ENCODE data around the gene TIMM23. TPM values are rescaled to one million over a fixed set of nuclear protein-coding genes. Genes with fewer than 3 reads are reported as not detected.
"Not testable (repeated sequence)": the region's sequence is repeated elsewhere in the genome, so short reads cannot be mapped to it uniquely, and the experiment has no call there.

The TIMM23 gene
- total RNA-seq, 6 experiments from 2014 or later = 89.2 to 99.3 (median 96.4) TPM

DNA sequence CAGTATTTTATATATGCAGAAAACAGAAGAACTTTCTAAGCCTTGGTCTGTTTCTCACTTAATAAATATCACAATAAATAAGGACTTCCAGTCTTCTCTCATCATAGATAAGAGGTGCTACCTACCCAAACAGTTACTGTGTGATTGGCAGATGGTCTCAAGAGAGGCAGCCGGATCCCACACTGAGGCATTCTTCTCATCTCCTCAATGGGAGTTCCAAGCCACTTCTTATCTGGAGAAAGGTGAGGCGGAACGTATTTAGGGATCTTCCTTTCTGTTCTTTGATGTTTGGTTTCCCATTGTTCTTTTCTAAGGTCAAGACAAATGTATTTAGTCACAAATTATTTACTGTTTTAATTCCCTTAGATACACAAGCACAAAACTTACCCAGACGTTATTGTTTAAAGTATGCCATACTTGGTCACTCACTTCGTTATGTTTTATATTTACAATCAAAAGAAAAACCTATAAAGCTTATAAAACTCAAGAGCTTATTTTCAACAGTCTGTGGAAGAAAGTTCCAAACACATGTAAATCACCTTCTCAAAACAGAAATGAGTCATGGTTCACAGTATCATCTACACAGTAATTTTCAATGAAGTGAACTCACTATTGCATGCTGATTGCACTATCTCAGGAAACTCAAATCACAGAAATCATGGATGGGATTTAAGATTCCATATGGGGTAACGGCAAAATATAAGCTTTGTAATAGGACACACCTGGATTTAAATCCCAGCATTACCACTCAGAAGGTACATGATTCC is 9.4 kb upstream of the TIMM23 start:
- not testable (repeated sequence) for DNase-seq; H3K36me3 Mint-ChIP-seq (ENCODE audit: low read depth); H3K27ac Mint-ChIP-seq; H3K27me3 Mint-ChIP-seq (ENCODE audit: insufficient read depth); H3K4me3 Mint-ChIP-seq; H3K9me3 Mint-ChIP-seq; H3K4me1 Mint-ChIP-seq (ENCODE audit: low read depth)

DNA sequence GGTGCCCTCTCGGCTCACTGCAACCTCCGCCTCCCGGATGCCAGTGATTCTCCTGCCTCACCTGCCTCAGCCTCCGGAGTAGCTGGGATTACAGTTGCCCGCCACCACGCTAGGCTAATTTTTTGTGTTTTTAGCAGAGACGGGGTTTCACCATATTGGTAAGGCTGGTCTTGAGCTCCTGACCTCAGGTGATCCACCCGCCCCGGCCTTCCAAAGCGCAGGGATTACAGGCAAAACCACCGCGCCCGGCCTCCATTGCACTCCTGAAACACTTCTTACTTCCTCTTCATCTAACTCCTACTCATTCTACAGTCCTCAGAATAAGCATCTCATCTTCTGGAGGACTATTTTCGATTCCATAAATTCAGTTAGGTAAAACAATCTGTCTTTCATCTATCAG is 1.3 kb upstream of the TIMM23 start:
- Mint-ChIP-seq H3K27ac (peak overlapping the region; percentile 93), H3K4me3 (peak overlapping the region; percentile 100), H3K4me1 (ENCODE audit: low read depth) (peaks cover 47% of the 10 kb centered on the region)
- DNase-seq; H3K9me3 Mint-ChIP-seq; H3K27me3 Mint-ChIP-seq (ENCODE audit: insufficient read depth); H3K36me3 Mint-ChIP-seq (ENCODE audit: low read depth): not testable (repeated sequence)

DNA sequence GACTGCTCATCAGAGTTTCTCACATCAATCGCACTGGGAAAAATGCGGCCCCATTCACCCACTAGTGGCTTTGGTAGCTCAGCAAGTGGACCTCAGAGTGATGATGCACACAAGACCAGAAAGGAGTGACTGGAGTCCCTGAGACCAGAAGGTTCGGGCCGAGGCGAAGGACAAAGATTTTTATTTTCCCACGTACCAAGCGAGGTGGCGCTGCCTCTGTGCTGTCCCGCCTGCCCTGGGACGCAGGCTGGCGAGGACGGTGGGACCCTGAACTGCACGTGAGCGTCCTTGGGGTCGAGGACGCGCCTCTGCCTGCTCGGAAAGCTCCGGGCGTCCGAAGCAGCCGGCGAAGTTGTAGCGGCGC is 565 bp upstream of the TIMM23 start:
- peak; percentile 4 for DNase-seq
- Mint-ChIP-seq H3K27ac (peak overlapping the region; percentile 93), H3K4me1 (ENCODE audit: low read depth) (peaks cover 41% of the 10 kb centered on the region), H3K4me3 (peak overlapping the region; percentile 100)
- H3K27me3 Mint-ChIP-seq (ENCODE audit: insufficient read depth); H3K36me3 Mint-ChIP-seq (ENCODE audit: low read depth); H3K9me3 Mint-ChIP-seq: not testable (repeated sequence)
- TF ChIP-seq, protein P1, sequence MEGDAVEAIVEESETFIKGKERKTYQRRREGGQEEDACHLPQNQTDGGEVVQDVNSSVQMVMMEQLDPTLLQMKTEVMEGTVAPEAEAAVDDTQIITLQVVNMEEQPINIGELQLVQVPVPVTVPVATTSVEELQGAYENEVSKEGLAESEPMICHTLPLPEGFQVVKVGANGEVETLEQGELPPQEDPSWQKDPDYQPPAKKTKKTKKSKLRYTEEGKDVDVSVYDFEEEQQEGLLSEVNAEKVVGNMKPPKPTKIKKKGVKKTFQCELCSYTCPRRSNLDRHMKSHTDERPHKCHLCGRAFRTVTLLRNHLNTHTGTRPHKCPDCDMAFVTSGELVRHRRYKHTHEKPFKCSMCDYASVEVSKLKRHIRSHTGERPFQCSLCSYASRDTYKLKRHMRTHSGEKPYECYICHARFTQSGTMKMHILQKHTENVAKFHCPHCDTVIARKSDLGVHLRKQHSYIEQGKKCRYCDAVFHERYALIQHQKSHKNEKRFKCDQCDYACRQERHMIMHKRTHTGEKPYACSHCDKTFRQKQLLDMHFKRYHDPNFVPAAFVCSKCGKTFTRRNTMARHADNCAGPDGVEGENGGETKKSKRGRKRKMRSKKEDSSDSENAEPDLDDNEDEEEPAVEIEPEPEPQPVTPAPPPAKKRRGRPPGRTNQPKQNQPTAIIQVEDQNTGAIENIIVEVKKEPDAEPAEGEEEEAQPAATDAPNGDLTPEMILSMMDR (IDR thresholded peaks at IDR 0.05) = peak; percentile 35

DNA sequence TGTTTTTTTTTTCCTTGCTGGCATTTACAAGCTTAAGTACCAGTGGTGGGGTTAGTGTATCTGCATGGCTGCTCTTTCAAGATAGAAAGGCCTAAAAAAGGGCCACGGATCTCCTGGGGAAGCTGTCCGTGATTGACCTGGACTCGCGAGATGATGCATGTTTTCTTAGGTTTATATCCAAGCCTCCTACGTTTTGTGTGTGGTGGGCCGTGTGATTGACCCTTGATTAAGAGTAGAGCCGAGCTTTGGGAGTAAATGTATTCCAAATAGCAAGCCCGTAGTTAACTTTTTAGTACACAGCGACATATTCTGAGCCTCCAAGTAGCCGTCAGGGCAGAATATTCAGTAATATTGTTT is 502 bp downstream of the TIMM23 start:
- not testable (repeated sequence) for H3K9me3 Mint-ChIP-seq, DNase-seq

DNA sequence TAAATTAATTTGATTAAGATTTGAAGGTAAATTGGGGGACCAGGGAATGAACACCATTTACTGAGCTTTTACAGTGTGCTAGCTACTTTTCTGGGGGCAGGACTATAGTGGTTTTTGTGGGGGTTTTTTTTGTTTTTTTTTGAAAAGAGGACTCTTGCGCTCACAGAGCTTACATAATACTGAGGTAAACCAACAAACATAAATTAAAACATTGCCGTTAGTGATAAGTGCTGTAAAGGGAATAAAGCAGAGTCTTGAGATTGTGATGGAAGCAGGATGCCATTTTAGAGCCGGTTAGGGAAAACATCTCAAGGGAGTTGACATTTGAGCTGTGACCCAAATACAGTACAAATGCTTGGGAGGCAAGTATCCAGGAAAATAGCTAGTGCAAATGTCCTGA is 1.8 kb downstream of the TIMM23 start:
- not testable (repeated sequence) for H3K9me3 Mint-ChIP-seq; H3K36me3 Mint-ChIP-seq (ENCODE audit: low read depth); H3K27me3 Mint-ChIP-seq (ENCODE audit: insufficient read depth); DNase-seq
- peaks cover 37% of the 10 kb centered on the region for H3K4me1 Mint-ChIP-seq (ENCODE audit: low read depth)
- peak overlapping the region; percentile 6; the same call in 1 of the 2 replicates for H3K27ac Mint-ChIP-seq
- H3K4me3 Mint-ChIP-seq = peak overlapping the region; percentile 100

More for the DNA sequence above, 502 bp downstream of the TIMM23 start:
- peak overlapping the region; percentile 100 for H3K4me3 Mint-ChIP-seq
- not testable (repeated sequence) for H3K27me3 Mint-ChIP-seq (ENCODE audit: insufficient read depth); H3K36me3 Mint-ChIP-seq (ENCODE audit: low read depth)
- H3K4me1 Mint-ChIP-seq (ENCODE audit: low read depth) = peaks cover 37% of the 10 kb centered on the region
- peak overlapping the region; percentile 98 for H3K27ac Mint-ChIP-seq

DNA sequence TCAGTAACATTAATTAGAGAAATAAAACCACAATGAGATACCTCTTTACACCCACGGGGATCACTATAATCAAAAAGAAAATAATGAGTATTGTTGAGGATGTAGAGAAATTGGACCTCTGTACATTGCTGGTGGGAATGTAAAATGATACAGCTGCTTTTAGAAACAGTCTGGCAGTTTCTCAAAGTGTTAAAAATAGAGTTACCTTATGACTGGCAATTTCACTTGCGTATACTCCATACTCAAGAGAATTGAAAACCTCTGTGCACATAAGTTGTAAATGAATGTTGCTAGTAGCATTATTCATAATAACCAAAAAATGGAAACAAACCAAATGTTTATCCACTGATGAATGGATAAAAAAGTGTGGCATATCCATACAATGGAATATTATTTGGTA is 6.3 kb downstream of the TIMM23 start:
- H3K27me3 Mint-ChIP-seq (ENCODE audit: insufficient read depth); H3K36me3 Mint-ChIP-seq (ENCODE audit: low read depth); DNase-seq; H3K4me3 Mint-ChIP-seq; H3K9me3 Mint-ChIP-seq; H3K27ac Mint-ChIP-seq: not testable (repeated sequence)
- peaks cover 12% of the 10 kb centered on the region for H3K4me1 Mint-ChIP-seq (ENCODE audit: low read depth)

DNA sequence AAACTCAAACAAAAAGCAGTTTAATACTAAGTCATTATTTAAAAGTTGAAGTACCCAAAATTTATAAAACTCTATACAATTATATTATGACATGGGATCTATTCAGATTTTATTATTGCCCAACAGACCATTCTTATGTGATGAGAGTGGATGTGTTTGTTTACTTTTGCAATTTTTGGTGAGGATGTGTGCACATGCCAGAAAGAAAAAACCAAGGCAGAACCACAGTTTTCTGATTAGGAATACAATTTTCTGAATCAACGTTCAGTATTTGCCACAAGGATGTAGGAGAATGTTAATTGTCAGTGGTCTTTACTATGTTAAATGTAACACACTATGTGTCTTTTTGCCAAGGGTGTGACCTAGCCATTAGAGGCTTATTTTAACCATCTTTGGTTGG is 9.1 kb downstream of the TIMM23 start:
- H3K9me3 Mint-ChIP-seq; H3K4me1 Mint-ChIP-seq (ENCODE audit: low read depth); H3K27me3 Mint-ChIP-seq (ENCODE audit: insufficient read depth); DNase-seq; H3K36me3 Mint-ChIP-seq (ENCODE audit: low read depth); H3K27ac Mint-ChIP-seq; H3K4me3 Mint-ChIP-seq: not testable (repeated sequence)

DNA sequence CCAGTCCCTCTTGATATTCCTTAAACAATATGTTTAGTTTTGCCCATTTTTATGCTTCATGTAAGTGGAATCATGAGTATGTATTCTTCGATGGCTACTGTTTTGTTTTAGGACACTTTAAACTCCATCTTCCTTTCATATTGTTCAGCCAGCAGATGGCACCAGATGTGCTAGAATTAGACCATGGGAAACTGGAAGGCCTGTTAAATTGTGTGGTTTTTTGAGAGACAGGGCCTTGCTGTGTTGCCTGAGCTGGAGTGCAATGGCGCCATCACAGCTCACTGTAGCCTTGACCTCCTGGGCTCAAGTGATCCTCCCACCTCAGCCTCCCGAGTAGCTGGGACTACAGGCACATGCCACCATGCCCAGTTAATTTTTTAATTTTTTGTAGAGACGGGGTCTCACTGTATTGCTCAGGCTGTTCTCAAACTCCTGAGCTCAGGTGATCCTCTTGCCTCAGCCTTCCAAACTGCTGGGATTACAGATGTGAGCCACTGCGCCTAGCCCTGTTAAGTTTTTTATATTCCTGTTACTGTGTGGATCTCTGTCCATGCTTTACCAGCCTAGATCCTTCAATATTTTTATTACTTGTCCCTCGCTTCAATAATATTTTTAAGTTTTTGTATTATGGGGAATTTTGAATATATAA is 11.4 kb downstream of the TIMM23 start:
- DNase-seq = peak; percentile 69
- not testable (repeated sequence) for H3K27me3 Mint-ChIP-seq (ENCODE audit: insufficient read depth); H3K36me3 Mint-ChIP-seq (ENCODE audit: low read depth); H3K9me3 Mint-ChIP-seq; H3K4me1 Mint-ChIP-seq (ENCODE audit: low read depth); H3K4me3 Mint-ChIP-seq
- peak overlapping the region; percentile 54; the same call in 1 of the 2 replicates for H3K27ac Mint-ChIP-seq
- TF ChIP-seq, protein P1 (IDR thresholded peaks at IDR 0.05) = peak; percentile 67

DNA sequence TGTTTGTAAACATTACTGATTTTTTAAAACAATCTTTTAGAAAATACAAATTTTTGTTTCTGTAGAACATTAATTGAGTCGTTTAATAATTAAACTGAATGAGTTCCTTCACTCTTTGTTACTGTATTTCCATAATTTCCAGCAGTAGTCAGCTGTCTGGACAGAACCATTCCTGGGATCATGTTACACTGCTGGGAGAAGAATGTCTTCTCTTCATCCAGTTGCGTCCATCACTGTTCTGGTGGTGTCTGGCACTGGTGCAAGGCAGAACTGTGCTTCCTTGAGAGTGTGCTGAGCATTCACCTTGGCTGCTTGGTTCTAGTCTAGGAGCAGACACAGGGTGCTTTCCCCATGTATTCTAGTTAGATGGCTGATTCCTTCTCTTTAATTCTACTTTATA is 12.2 kb downstream of the TIMM23 start:
- H3K9me3 Mint-ChIP-seq; DNase-seq; H3K36me3 Mint-ChIP-seq (ENCODE audit: low read depth); H3K4me3 Mint-ChIP-seq; H3K27me3 Mint-ChIP-seq (ENCODE audit: insufficient read depth); H3K4me1 Mint-ChIP-seq (ENCODE audit: low read depth); H3K27ac Mint-ChIP-seq: not testable (repeated sequence)

DNA sequence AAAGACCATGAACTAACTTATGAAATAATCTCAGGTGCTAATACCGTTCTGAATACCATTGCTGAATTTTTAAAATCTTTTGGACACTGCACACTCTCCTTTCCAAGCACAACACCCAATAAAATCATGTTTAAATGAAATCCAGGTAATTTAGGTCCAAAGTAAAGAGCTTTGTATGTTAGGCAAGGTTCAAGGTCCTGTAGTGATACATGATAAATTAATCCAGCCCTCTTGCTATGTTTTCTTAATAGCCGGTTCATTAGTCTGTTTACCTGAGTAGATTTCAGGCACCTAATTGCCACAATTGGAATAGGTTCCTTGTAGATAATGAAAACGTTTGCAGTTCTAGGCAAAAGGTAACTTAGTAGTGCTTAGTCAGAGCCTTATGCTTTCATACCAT is 13.3 kb downstream of the TIMM23 start:
- not testable (repeated sequence) for H3K27ac Mint-ChIP-seq; H3K9me3 Mint-ChIP-seq; H3K4me1 Mint-ChIP-seq (ENCODE audit: low read depth); H3K4me3 Mint-ChIP-seq; H3K27me3 Mint-ChIP-seq (ENCODE audit: insufficient read depth); DNase-seq; H3K36me3 Mint-ChIP-seq (ENCODE audit: low read depth)
